Activated naive CD8-positive, alpha-beta T cell (primary cell): ENCODE measurements around the gene PHACTR4.
"Not testable (repeated sequence)": the region's sequence is repeated elsewhere in the genome, so short reads cannot be mapped to it uniquely, and the experiment has no call there.

Source experiments
- H3K27ac Mint-ChIP-seq: one replicate; pipeline ENCODE4 v1.8.0; 2021; ENCODE audit warnings: mixed read lengths
- H3K27me3 Mint-ChIP-seq: one replicate; pipeline ENCODE4 v1.8.0; 2021; ENCODE audit warnings: mixed read lengths
- H3K36me3 Mint-ChIP-seq: one replicate; pipeline ENCODE4 v1.8.0; 2021; ENCODE audit warnings: mixed read lengths
- H3K4me1 Mint-ChIP-seq: one replicate; pipeline ENCODE4 v1.8.0; 2021; ENCODE audit warnings: low read depth, mixed read lengths
- H3K4me3 Mint-ChIP-seq: one replicate; pipeline ENCODE4 v1.8.0; 2021; ENCODE audit warnings: mild to moderate bottlenecking, mixed read lengths
- H3K9me3 Mint-ChIP-seq: one replicate; pipeline ENCODE4 v1.8.0; 2021; ENCODE audit warnings: low read depth, mixed read lengths

The PHACTR4 gene

GRCh38 chr1:28437264-28437923, 67.9 kb downstream of the PHACTR4 start:
- Mint-ChIP-seq H3K4me1 (peaks cover 16% of the 10 kb centered on the region), H3K36me3 (no peaks in the 10 kb centered on the region), H3K27ac (no peak overlapping the region), H3K9me3 (no peaks in the 10 kb centered on the region), H3K27me3 (no peaks in the 10 kb centered on the region), H3K4me3 (no peak overlapping the region)

- Mint-ChIP-seq H3K4me1 (peaks cover 16% of the 10 kb centered on the region), H3K9me3 (no peaks in the 10 kb centered on the region), H3K27me3 (no peaks in the 10 kb centered on the region), H3K4me3 (no peak overlapping the region), H3K27ac (peak overlapping the region; percentile 6), H3K36me3 (peaks cover 3% of the 10 kb centered on the region)
Measured at GRCh38 chr1:28437924-28438699, 68.6 kb downstream of the PHACTR4 start.

GRCh38 chr1:28439320-28439719, 69.8 kb downstream of the PHACTR4 start:
- Mint-ChIP-seq H3K27ac (no peak overlapping the region), H3K9me3 (no peaks in the 10 kb centered on the region)

GRCh38 chr1:28441674-28442073, 72.1 kb downstream of the PHACTR4 start:
- Mint-ChIP-seq H3K27me3 (no peaks in the 10 kb centered on the region), H3K9me3 (no peaks in the 10 kb centered on the region), H3K27ac (no peak overlapping the region), H3K4me3 (no peak overlapping the region), H3K4me1 (peaks cover 16% of the 10 kb centered on the region), H3K36me3 (peaks cover 12% of the 10 kb centered on the region)

More at GRCh38 chr1:28439320-28439719, 69.8 kb downstream of the PHACTR4 start:
- Mint-ChIP-seq H3K4me1 (peaks cover 16% of the 10 kb centered on the region), H3K27me3 (no peaks in the 10 kb centered on the region), H3K4me3 (no peak overlapping the region), H3K36me3 (peaks cover 9% of the 10 kb centered on the region)

GRCh38 chr1:28443550-28443949, 74.0 kb downstream of the PHACTR4 start:
- H3K27me3 Mint-ChIP-seq: no peaks in the 10 kb centered on the region
- peaks cover 17% of the 10 kb centered on the region for H3K4me1 Mint-ChIP-seq
- H3K36me3 Mint-ChIP-seq: peaks cover 12% of the 10 kb centered on the region

GRCh38 chr1:28447679-28448078, 78.1 kb downstream of the PHACTR4 start:
- Mint-ChIP-seq H3K9me3 (no peaks in the 10 kb centered on the region), H3K27ac (no peak overlapping the region), H3K4me1 (peaks cover 19% of the 10 kb centered on the region), H3K4me3 (no peak overlapping the region), H3K36me3 (peaks cover 12% of the 10 kb centered on the region), H3K27me3 (no peaks in the 10 kb centered on the region)

More at GRCh38 chr1:28443550-28443949, 74.0 kb downstream of the PHACTR4 start:
- Mint-ChIP-seq H3K27ac (no peak overlapping the region), H3K9me3 (no peaks in the 10 kb centered on the region), H3K4me3 (no peak overlapping the region)

GRCh38 chr1:28448094-28448611, 78.6 kb downstream of the PHACTR4 start:
- H3K9me3 Mint-ChIP-seq, H3K27ac Mint-ChIP-seq, H3K4me3 Mint-ChIP-seq, H3K36me3 Mint-ChIP-seq, H3K27me3 Mint-ChIP-seq: not testable (repeated sequence)
- H3K4me1 Mint-ChIP-seq: peaks cover 20% of the 10 kb centered on the region

- H3K4me1 Mint-ChIP-seq: peaks cover 23% of the 10 kb centered on the region
- H3K4me3 Mint-ChIP-seq: no peak overlapping the region
- peaks cover 5% of the 10 kb centered on the region for H3K36me3 Mint-ChIP-seq
- no peaks in the 10 kb centered on the region for H3K9me3 Mint-ChIP-seq
- H3K27me3 Mint-ChIP-seq: no peaks in the 10 kb centered on the region
- H3K27ac Mint-ChIP-seq: peak overlapping the region; percentile 51
Measured at GRCh38 chr1:28449904-28450303, 80.4 kb downstream of the PHACTR4 start.

GRCh38 chr1:28450561-28450960, 81.0 kb downstream of the PHACTR4 start:
- no peak overlapping the region for H3K27ac Mint-ChIP-seq
- H3K27me3 Mint-ChIP-seq: no peaks in the 10 kb centered on the region
- peaks cover 26% of the 10 kb centered on the region for H3K4me1 Mint-ChIP-seq
- no peak overlapping the region for H3K4me3 Mint-ChIP-seq
- H3K36me3 Mint-ChIP-seq: peaks cover 5% of the 10 kb centered on the region
- H3K9me3 Mint-ChIP-seq: no peaks in the 10 kb centered on the region

- Mint-ChIP-seq H3K9me3 (no peaks in the 10 kb centered on the region), H3K27me3 (no peaks in the 10 kb centered on the region), H3K4me1 (peaks cover 30% of the 10 kb centered on the region), H3K27ac (no peak overlapping the region), H3K4me3 (no peak overlapping the region), H3K36me3 (peaks cover 6% of the 10 kb centered on the region)
Measured at GRCh38 chr1:28451011-28451410, 81.5 kb downstream of the PHACTR4 start.

GRCh38 chr1:28456078-28456477, 86.5 kb downstream of the PHACTR4 start:
- Mint-ChIP-seq H3K4me3 (no peak overlapping the region), H3K36me3 (peaks cover 8% of the 10 kb centered on the region), H3K4me1 (peaks cover 14% of the 10 kb centered on the region), H3K27me3 (no peaks in the 10 kb centered on the region), H3K9me3 (no peaks in the 10 kb centered on the region), H3K27ac (peak overlapping the region; percentile 59)

GRCh38 chr1:28457678-28458077, 88.1 kb downstream of the PHACTR4 start:
- no peak overlapping the region for H3K27ac Mint-ChIP-seq
- H3K27me3 Mint-ChIP-seq: no peaks in the 10 kb centered on the region

GRCh38 chr1:28458237-28459228, 89.0 kb downstream of the PHACTR4 start:
- no peak overlapping the region for H3K4me3 Mint-ChIP-seq
- peaks cover 5% of the 10 kb centered on the region for H3K36me3 Mint-ChIP-seq
- peaks cover 12% of the 10 kb centered on the region for H3K4me1 Mint-ChIP-seq
- no peak overlapping the region for H3K27ac Mint-ChIP-seq
- H3K27me3 Mint-ChIP-seq: no peaks in the 10 kb centered on the region
- no peaks in the 10 kb centered on the region for H3K9me3 Mint-ChIP-seq

More at GRCh38 chr1:28457678-28458077, 88.1 kb downstream of the PHACTR4 start:
- Mint-ChIP-seq H3K4me3 (no peak overlapping the region), H3K4me1 (peaks cover 16% of the 10 kb centered on the region), H3K36me3 (peaks cover 8% of the 10 kb centered on the region), H3K9me3 (no peaks in the 10 kb centered on the region)

GRCh38 chr1:28466226-28466778, 96.8 kb downstream of the PHACTR4 start:
- Mint-ChIP-seq H3K27me3 (no peaks in the 10 kb centered on the region), H3K36me3 (peaks cover 4% of the 10 kb centered on the region), H3K4me3 (no peak overlapping the region), H3K9me3 (no peaks in the 10 kb centered on the region), H3K4me1 (peaks cover 5% of the 10 kb centered on the region), H3K27ac (no peak overlapping the region)
